ENCODE measurements around the gene CBLN3.
A peak's percentile ranks its signal among the peaks of the same experiment; 100 is the strongest.

Gene CBLN3

DNA sequence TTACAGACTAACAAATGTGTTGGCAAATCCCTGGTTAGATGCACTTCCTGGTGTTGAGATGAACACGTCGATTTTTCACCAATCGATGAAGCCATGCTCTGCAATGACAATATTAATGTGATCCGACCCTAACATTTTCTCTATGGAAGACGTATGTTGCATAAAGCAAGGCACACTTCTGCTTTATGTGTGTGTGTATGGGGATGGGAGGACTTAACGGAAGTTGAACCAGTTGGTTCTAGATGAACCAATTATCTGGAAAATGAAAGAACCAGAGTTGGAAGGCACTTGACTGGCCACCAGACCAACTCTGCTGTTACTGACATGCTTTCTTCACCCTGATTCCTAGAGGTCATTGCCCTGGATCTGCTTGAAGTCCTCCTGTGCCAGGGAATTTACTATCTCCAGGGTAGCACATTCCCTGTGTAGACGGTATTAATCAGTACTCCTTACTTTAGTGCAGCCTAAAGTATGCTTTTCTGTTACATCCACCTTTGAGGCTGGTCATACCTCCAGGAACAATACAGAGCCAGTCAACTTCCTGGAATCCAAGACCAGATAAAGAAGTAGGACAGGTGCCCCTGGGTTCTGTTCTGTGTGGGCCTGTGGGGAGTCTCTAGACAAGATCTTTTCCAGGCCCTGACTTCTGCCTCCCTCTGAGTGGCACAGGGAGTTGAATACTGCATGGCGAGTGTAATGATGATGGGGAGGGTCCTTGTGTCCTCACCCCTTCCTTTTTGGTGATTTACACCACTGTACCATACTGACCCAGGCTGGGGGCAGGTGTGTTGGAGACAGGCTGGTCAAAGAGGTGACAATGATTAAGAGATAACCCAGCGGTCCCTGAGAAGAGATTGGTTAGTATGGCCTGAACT, 9.0 kb upstream of the CBLN3 start:
- H3K4me1 ChIP-seq (ENCODE audit: control insufficient read depth, insufficient read depth, low read length): no peaks in the 10 kb centered on the region
- no peak overlapping the region for H3K9ac ChIP-seq (ENCODE audit: low read length)
- H3K27me3 ChIP-seq (ENCODE audit: control insufficient read depth, insufficient read depth, low read length): no peaks in the 10 kb centered on the region
- no peak overlapping the region for H3K27ac ChIP-seq (ENCODE audit: low read depth, low read length)
- peaks cover 57% of the 10 kb centered on the region for H3K36me3 ChIP-seq (ENCODE audit: control insufficient read depth, insufficient read depth, low read length)
- H3K4me3 ChIP-seq (ENCODE audit: low read depth, low read length): no peak overlapping the region
- no peaks in the 10 kb centered on the region for H3K9me3 ChIP-seq (ENCODE audit: control insufficient read depth, insufficient read depth, low read depth, low read length)

DNA sequence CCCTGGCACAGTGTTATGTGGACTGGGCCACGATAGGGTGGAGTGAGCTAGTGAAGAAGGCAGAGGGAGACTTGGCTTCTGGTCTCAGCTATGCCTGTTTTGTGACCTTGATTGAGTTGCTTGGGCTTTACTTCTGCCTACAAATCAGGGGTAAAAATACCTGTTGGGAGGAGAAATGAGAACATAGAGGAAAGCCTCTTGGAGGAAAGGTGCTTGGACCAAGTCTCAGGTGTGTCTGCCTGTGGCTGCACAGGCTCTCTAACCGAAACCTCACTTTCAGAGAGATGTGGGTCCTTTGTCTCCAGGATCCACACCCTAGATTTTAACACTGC, 8.2 kb upstream of the CBLN3 start:
- Histone ChIP-seq H3K9me3 (ENCODE audit: control insufficient read depth, insufficient read depth, low read depth, low read length) (no peaks in the 10 kb centered on the region), H3K27me3 (ENCODE audit: control insufficient read depth, insufficient read depth, low read length) (no peaks in the 10 kb centered on the region), H3K36me3 (ENCODE audit: control insufficient read depth, insufficient read depth, low read length) (peaks cover 65% of the 10 kb centered on the region), H3K27ac (ENCODE audit: low read depth, low read length) (no peak overlapping the region), H3K4me3 (ENCODE audit: low read depth, low read length) (no peak overlapping the region), H3K4me1 (ENCODE audit: control insufficient read depth, insufficient read depth, low read length) (no peaks in the 10 kb centered on the region), H3K9ac (ENCODE audit: low read length) (no peak overlapping the region)

DNA sequence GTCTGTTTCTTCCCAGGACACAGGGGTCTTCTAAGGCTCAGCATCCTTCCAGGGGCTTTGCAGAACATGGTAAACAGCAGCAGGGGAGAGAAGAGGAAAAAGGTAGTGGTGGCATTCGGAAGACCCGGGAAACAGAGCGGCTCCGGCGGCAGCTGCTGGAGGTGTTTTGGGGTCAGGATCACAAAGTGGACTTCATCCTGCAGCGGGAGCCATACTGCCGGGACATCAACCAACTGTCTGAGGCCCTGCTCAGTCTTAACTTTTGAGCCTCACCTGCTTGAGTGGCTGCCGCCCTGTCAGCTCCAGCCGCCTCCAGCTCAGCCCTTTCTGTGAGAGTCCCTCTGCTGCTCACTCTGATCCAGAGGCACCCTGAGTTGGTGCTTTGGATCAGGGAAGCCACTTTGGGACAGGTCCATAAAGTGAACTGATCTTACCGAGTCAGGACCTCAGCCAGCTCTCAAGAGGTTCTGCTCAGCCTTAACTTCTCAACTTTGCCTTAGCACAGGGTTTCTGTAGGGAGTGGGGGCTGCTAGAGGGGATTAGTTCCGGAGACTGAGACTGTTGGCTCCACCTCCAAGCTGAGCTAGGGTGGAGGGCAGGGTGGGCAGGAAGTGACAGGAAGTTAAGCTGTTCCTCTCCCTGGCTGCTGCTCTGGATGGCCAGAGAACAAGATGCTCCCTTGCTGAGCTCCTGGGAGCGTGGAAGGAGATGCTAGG, 7.7 kb upstream of the CBLN3 start:
- no peak overlapping the region for H3K9ac ChIP-seq (ENCODE audit: low read length)
- no peaks in the 10 kb centered on the region for H3K4me1 ChIP-seq (ENCODE audit: control insufficient read depth, insufficient read depth, low read length)

DNA sequence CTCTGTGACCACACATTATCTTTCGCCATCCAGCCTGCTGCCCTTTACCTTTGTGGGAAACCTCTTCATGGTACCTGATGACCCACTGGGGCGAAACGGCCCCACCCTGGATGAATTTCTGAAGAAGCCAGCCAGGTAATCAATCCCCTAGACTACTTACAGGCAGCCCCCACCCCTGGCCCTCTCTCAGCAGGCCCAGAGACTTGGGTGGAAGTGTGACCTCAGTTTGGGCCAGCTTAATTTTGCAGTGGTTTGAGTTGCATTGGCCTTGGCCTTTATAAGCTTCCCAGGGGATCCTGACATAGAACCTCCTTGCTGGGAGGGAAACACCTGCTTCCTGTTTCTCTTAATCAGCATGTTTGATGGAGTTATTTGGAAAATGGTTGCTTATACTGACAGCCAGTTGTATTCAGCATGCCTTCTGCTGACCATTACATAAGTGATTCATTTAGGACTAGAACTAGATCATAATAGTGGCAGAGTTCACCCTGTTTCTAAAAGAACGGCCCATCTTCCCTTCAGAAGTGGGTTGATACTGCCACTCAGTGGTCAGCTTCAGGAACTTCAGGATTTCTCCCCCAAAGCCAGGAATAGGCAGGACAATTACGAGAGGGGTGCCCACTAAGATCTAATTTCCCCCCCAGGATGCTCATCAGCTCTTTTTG, 7.0 kb upstream of the CBLN3 start:
- Histone ChIP-seq H3K4me3 (ENCODE audit: low read depth, low read length) (no peak overlapping the region), H3K9ac (ENCODE audit: low read length) (no peak overlapping the region), H3K36me3 (ENCODE audit: control insufficient read depth, insufficient read depth, low read length) (peaks cover 69% of the 10 kb centered on the region), H3K27ac (ENCODE audit: low read depth, low read length) (no peak overlapping the region), H3K9me3 (ENCODE audit: control insufficient read depth, insufficient read depth, low read depth, low read length) (no peaks in the 10 kb centered on the region), H3K4me1 (ENCODE audit: control insufficient read depth, insufficient read depth, low read length) (peaks cover 4% of the 10 kb centered on the region), H3K27me3 (ENCODE audit: control insufficient read depth, insufficient read depth, low read length) (no peaks in the 10 kb centered on the region)

More for the DNA sequence above, 7.7 kb upstream of the CBLN3 start:
- H3K27me3 ChIP-seq (ENCODE audit: control insufficient read depth, insufficient read depth, low read length): no peaks in the 10 kb centered on the region
- no peaks in the 10 kb centered on the region for H3K9me3 ChIP-seq (ENCODE audit: control insufficient read depth, insufficient read depth, low read depth, low read length)
- H3K4me3 ChIP-seq (ENCODE audit: low read depth, low read length): no peak overlapping the region
- peaks cover 69% of the 10 kb centered on the region for H3K36me3 ChIP-seq (ENCODE audit: control insufficient read depth, insufficient read depth, low read length)
- H3K27ac ChIP-seq (ENCODE audit: low read depth, low read length): no peak overlapping the region

DNA sequence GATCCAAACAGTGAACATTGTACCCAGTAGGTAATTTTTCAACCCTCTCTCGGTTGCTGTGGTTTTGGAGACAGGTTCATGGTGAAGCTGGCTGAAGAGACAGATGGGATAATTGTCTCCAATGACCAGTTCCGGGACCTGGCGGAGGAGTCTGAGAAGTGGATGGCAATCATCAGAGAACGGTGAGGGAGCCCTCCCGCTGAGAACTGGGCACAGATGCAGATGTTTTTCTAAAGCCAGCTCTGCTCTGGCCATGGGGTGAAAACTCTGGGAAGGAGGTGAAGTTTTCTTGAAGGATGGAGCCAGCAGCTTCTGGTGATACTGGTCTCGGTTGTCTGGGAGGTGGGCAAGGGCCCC, 6.5 kb upstream of the CBLN3 start:
- no peaks in the 10 kb centered on the region for H3K9me3 ChIP-seq (ENCODE audit: control insufficient read depth, insufficient read depth, low read depth, low read length)
- peaks cover 9% of the 10 kb centered on the region for H3K4me1 ChIP-seq (ENCODE audit: control insufficient read depth, insufficient read depth, low read length)
- H3K27ac ChIP-seq (ENCODE audit: low read depth, low read length): no peak overlapping the region
- no peak overlapping the region for H3K9ac ChIP-seq (ENCODE audit: low read length)
- no peaks in the 10 kb centered on the region for H3K27me3 ChIP-seq (ENCODE audit: control insufficient read depth, insufficient read depth, low read length)
- no peak overlapping the region for H3K4me3 ChIP-seq (ENCODE audit: low read depth, low read length)
- H3K36me3 ChIP-seq (ENCODE audit: control insufficient read depth, insufficient read depth, low read length): peaks cover 65% of the 10 kb centered on the region

DNA sequence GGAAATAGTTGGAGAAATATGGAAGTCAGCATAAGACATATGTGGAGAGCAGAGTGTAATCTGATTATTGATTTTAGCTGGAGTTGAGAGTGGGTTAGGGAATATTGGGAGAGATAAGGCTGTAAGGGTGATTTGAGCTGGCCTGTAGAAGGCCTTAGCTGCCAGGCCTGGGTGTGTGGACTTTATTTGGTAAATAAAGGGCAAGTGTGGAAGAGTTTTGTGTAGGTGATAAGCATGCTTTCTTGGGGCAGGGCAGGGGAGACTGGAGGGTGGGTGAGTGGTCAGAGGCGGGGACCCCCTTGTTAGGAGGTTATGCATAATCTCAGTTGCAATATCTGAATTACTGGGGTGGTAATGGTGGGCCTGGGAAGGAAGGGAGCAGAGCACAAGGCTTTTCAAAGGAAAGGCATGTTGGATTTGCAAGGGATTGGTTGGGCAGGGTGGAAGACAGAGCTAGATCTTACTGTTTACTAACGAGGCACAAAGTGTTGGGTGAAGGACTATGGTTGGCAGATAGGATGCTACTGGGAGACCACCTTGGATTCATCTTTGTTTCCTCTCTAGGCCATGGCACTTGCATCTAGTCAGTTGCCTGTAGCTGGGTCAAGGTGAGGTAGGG, 5.8 kb upstream of the CBLN3 start:
- no peak overlapping the region for H3K9ac ChIP-seq (ENCODE audit: low read length)
- peaks cover 58% of the 10 kb centered on the region for H3K36me3 ChIP-seq (ENCODE audit: control insufficient read depth, insufficient read depth, low read length)
- no peak overlapping the region for H3K4me3 ChIP-seq (ENCODE audit: low read depth, low read length)
- H3K4me1 ChIP-seq (ENCODE audit: control insufficient read depth, insufficient read depth, low read length): peaks cover 12% of the 10 kb centered on the region
- no peaks in the 10 kb centered on the region for H3K27me3 ChIP-seq (ENCODE audit: control insufficient read depth, insufficient read depth, low read length)
- no peak overlapping the region for H3K27ac ChIP-seq (ENCODE audit: low read depth, low read length)
- H3K9me3 ChIP-seq (ENCODE audit: control insufficient read depth, insufficient read depth, low read depth, low read length): no peaks in the 10 kb centered on the region

DNA sequence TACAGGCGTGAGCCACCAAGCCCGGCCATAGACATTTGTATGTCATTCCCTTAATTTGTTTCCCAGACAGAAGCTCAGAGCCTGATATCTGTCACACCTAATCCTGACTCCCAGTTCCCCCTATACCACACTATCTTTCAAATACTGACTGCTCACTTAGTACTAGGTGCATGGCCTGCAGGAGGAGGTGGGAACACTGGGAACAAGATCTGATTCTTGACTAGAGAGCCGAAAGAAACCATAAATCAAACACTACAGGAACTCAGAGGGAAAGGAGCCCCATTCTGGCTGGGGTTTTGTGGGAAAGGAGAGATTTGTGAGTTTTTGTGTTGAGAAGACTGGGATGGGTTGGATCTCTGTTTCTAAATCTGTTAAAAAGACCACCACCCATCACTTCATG, 5.2 kb upstream of the CBLN3 start:
- no peak overlapping the region for H3K9ac ChIP-seq (ENCODE audit: low read length)
- H3K27ac ChIP-seq (ENCODE audit: low read depth, low read length): no peak overlapping the region
- H3K36me3 ChIP-seq (ENCODE audit: control insufficient read depth, insufficient read depth, low read length): peaks cover 52% of the 10 kb centered on the region
- no peak overlapping the region for H3K4me3 ChIP-seq (ENCODE audit: low read depth, low read length)
- no peaks in the 10 kb centered on the region for H3K9me3 ChIP-seq (ENCODE audit: control insufficient read depth, insufficient read depth, low read depth, low read length)
- H3K27me3 ChIP-seq (ENCODE audit: control insufficient read depth, insufficient read depth, low read length): no peaks in the 10 kb centered on the region
- H3K4me1 ChIP-seq (ENCODE audit: control insufficient read depth, insufficient read depth, low read length): peaks cover 12% of the 10 kb centered on the region

DNA sequence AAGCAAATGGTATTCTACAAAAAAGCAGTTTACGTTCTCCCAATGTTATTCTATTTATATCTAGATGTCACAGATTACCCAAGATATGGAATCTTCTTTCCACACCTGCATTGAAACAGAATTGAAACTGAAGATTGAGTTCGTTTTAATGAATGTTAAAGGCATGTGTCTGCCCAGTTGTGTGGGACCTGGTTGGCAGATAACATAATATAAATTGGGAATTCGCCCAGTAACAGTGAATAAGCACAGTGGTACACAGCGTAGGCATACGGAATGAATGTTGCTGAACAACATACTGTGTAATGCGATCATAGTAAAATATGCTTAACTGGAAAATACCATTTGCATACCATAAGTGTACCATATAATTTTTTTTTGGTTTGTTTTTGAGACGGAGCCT, 4.6 kb upstream of the CBLN3 start:
- no peak overlapping the region for H3K9ac ChIP-seq (ENCODE audit: low read length)
- peaks cover 16% of the 10 kb centered on the region for H3K4me1 ChIP-seq (ENCODE audit: control insufficient read depth, insufficient read depth, low read length)
- no peak overlapping the region for H3K27ac ChIP-seq (ENCODE audit: low read depth, low read length)
- H3K27me3 ChIP-seq (ENCODE audit: control insufficient read depth, insufficient read depth, low read length): peaks cover 2% of the 10 kb centered on the region; the same call in 1 of the 2 replicates
- no peak overlapping the region for H3K4me3 ChIP-seq (ENCODE audit: low read depth, low read length)
- no peaks in the 10 kb centered on the region for H3K9me3 ChIP-seq (ENCODE audit: control insufficient read depth, insufficient read depth, low read depth, low read length)
- peaks cover 45% of the 10 kb centered on the region for H3K36me3 ChIP-seq (ENCODE audit: control insufficient read depth, insufficient read depth, low read length)

DNA sequence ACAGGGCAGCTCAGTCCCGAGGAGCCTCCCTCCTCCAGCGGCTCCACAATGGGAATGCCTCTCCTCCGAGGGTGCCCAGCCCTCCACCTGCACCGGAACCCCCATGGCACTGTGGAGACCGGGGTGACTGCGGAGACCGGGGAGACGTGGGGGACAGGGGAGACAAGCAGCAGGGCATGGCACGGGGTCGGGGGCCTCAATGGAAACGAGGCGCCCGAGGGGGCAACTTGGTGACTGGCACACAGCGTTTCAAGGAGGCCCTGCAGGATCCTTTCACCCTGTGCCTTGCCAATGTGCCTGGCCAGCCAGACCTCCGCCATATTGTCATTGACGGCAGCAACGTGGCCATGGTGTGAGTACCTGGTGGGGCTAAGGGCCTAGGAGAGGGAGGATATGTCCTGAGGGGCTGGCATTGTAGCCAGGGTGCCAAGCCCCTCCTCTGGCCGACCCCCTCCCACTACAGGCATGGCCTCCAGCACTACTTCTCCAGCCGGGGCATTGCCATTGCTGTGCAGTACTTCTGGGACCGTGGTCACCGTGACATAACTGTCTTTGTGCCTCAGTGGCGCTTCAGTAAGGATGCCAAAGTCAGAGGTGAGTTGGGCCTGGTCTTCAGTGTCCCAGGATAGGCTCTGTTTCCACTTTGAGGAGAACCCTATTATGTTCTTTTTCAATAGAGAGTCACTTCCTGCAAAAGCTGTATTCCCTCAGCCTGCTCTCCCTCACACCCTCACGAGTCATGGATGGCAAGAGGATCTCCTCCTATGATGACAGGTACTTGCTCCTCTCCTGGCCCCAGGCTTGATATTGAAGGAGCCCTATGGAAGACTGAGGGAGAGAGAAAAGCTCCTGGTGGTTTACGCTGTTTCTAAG, 3.0 kb upstream of the CBLN3 start:
- Histone ChIP-seq H3K27me3 (ENCODE audit: control insufficient read depth, insufficient read depth, low read length) (peaks cover 5% of the 10 kb centered on the region; the same call in 1 of the 2 replicates), H3K9me3 (ENCODE audit: control insufficient read depth, insufficient read depth, low read depth, low read length) (no peaks in the 10 kb centered on the region), H3K27ac (ENCODE audit: low read depth, low read length) (no peak overlapping the region), H3K4me3 (ENCODE audit: low read depth, low read length) (no peak overlapping the region), H3K9ac (ENCODE audit: low read length) (no peak overlapping the region), H3K36me3 (ENCODE audit: control insufficient read depth, insufficient read depth, low read length) (peaks cover 30% of the 10 kb centered on the region), H3K4me1 (ENCODE audit: control insufficient read depth, insufficient read depth, low read length) (peaks cover 19% of the 10 kb centered on the region)

DNA sequence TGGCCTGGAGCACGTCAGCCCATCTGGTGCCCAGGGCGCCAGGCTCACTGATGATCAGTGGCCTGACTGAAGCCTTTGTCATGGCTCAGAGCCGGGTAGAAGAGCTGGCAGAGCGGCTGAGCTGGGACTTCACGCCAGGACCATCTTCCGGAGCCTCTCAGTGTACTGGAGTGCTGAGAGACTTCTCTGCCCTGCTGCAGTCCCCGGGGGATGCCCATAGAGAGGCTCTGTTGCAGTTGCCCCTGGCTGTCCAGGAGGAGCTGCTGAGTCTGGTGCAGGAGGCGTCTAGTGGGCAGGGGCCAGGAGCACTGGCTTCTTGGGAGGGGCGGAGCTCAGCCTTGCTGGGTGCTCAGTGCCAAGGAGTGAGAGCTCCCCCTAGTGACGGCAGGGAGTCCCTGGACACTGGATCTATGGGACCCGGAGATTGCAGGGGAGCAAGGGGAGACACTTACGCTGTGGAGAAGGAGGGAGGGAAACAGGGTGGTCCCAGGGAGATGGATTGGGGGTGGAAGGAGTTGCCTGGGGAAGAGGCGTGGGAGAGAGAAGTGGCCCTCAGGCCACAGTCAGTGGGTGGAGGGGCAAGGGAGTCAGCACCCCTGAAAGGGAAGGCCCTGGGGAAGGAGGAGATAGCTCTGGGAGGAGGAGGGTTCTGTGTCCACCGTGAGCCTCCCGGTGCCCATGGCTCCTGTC, 2.2 kb upstream of the CBLN3 start:
- Histone ChIP-seq H3K4me3 (ENCODE audit: low read depth, low read length) (peak overlapping the region; percentile 73), H3K9me3 (ENCODE audit: control insufficient read depth, insufficient read depth, low read depth, low read length) (no peaks in the 10 kb centered on the region), H3K9ac (ENCODE audit: low read length) (no peak overlapping the region), H3K36me3 (ENCODE audit: control insufficient read depth, insufficient read depth, low read length) (peaks cover 23% of the 10 kb centered on the region), H3K27ac (ENCODE audit: low read depth, low read length) (no peak overlapping the region), H3K4me1 (ENCODE audit: control insufficient read depth, insufficient read depth, low read length) (peaks cover 24% of the 10 kb centered on the region), H3K27me3 (ENCODE audit: control insufficient read depth, insufficient read depth, low read length) (peaks cover 5% of the 10 kb centered on the region; the same call in 1 of the 2 replicates)

All from HUES6 (cell line).